Esophagus squamous epithelium (tissue), 5 donors: ENCODE results near the gene SEC31A. TPM values are rescaled to one million over a fixed set of nuclear protein-coding genes. Genes with fewer than 3 reads are reported as not detected.
A peak's percentile ranks its signal among the peaks of the same experiment; 100 is the strongest.
"Not testable (repeated sequence)": the region's sequence is repeated elsewhere in the genome, so short reads cannot be mapped to it uniquely, and the experiment has no call there.

ENCODE experiments used
- DNase-seq: peaks from one replicate; lab custom pipeline; 2025; lab: John Stamatoyannopoulos, UW
- H3K27ac ChIP-seq, 4 donors: fragments of 200-600 bp; sonication (generic); one replicate each; pipeline ENCODE4 v1.5.1; 2016 to 2019; ENCODE audit warnings: mild to moderate bottlenecking in 1 of 4
- H3K27me3 ChIP-seq, 4 donors: fragments of 200-600 bp; sonication (generic); 1 replicate in 3 of 4; 2 replicates in 1 of 4; pipeline versions ENCODE4 v1.5.1 to v1.6.0; 2017 to 2021; ENCODE audit warnings: antibody characterized with exemption in 1 of 4
- H3K36me3 ChIP-seq, 3 donors: fragments of 200-600 bp; sonication (generic); one replicate each; pipeline ENCODE4 v1.5.1; 2016 to 2019
- H3K4me1 ChIP-seq, 3 donors: fragments of 200-600 bp; sonication (generic); one replicate each; pipeline ENCODE4 v1.5.1; 2017 to 2019
- H3K4me3 ChIP-seq, 4 donors: fragments of 200-600 bp; sonication (generic); 1 replicate in 3 of 4; 2 replicates in 1 of 4; pipeline ENCODE4 v1.5.1; 2016 to 2019; ENCODE audit warnings: mild to moderate bottlenecking in 2 of 4, moderate library complexity in 1 of 4
- H3K9me3 ChIP-seq, 3 donors: fragments of 200-600 bp; sonication (generic); one replicate each; pipeline ENCODE4 v1.5.1; 2016 to 2019
- POLR2A ChIP-seq, 4 donors: fragments of 450-650 bp; IDR thresholded peaks; one replicate each; pipeline ENCODE4 v1.6.1; 2017; ENCODE audit warnings: antibody characterized with exemption in 4 of 4, mild to moderate bottlenecking in 4 of 4, moderate library complexity in 3 of 4
- WGBS, 2 donors: methylation state at CpG; one replicate each; pipeline ENCODE4 v1.1.5; 2018; 5-methylcytosine and 5-hydroxymethylcytosine counted together
- intact Hi-C: fragments of 100-400 bp; cut with DNase I; formaldehyde crosslinking; loops from one replicate; pipeline ENCODE4 v1.15.0; 2022
- total RNA-seq, 4 donors: library from RNA; depleted of rRNA; stranded (reverse); fragments of >200 nt; gene quantifications; one replicate each; pipeline ENCODE4 v1.1.0, GENCODE V29; 2016
- TF ChIP-seq, protein P1 (sequence below), 6 experiments: fragments of 450-650 bp in 4 of 6; fragments of 200-600 bp in 2 of 6; sonication (generic) in 2 of 6; IDR thresholded peaks; one replicate each; pipeline ENCODE4 v1.5.1; 2016 to 2019; ENCODE audit warnings: antibody characterized with exemption in 6 of 6, mild to moderate bottlenecking in 4 of 6, moderate library complexity in 4 of 6
- donor health status: DM: yes; HTN: yes; CAD: no.

Gene SEC31A
- total RNA-seq, 4 donors from 2014 or later: 88.8 to 161 (median 128) TPM

DNA sequence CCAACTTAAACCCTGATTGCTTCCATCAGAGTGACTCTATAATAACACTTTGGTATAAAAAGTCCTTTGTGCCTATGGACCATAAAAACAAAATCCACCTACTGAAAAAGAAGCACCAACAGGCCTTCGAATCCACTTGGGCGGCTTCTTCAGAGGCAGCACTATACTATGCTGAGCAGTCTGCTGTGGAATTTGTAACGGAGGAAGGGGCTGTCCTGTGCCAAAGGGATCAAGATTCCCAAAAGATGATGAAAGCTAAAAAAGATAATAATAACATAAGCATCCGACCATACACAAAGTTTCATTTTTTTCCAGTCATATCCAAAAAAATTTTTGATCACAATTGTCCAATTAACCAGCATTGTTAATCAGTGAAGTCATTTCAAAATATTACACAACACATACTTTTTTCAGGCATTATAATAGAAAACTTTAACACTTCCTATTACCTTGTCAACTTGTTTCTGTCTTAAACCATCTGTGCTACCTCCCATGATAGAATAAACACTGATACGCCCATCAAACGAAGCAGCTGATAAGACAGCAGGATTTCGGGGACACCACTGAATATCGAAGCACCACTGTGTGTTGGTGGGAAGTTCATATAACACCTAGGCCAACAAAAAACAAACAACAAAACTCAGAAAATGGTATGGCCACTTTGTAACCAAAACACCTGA is 24.1 kb downstream of the SEC31A start:
- TF ChIP-seq, protein P1, sequence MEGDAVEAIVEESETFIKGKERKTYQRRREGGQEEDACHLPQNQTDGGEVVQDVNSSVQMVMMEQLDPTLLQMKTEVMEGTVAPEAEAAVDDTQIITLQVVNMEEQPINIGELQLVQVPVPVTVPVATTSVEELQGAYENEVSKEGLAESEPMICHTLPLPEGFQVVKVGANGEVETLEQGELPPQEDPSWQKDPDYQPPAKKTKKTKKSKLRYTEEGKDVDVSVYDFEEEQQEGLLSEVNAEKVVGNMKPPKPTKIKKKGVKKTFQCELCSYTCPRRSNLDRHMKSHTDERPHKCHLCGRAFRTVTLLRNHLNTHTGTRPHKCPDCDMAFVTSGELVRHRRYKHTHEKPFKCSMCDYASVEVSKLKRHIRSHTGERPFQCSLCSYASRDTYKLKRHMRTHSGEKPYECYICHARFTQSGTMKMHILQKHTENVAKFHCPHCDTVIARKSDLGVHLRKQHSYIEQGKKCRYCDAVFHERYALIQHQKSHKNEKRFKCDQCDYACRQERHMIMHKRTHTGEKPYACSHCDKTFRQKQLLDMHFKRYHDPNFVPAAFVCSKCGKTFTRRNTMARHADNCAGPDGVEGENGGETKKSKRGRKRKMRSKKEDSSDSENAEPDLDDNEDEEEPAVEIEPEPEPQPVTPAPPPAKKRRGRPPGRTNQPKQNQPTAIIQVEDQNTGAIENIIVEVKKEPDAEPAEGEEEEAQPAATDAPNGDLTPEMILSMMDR (IDR thresholded peaks at IDR 0.05): no peak
- TF ChIP-seq POLR2A (IDR thresholded peaks at IDR 0.05): no peak
- Histone ChIP-seq H3K4me1 (peaks cover 0 to 25% (median 14%) of the 10 kb centered on the region in 3 donors), H3K36me3 (peaks cover 7 to 99% (median 16%) of the 10 kb centered on the region in 3 donors), H3K27ac (peak overlapping the region in 2 of 4 donors; percentile 77 to 82), H3K9me3 (no peaks in the 10 kb centered on the region), H3K4me3 (no peak overlapping the region), H3K27me3 (no peaks in the 10 kb centered on the region)
- 76 to 83% methylated on average over 8 of the region's 8 CpGs for WGBS, 2 donors
- DNase-seq: no peak
- intact Hi-C loops: no loop called here

DNA sequence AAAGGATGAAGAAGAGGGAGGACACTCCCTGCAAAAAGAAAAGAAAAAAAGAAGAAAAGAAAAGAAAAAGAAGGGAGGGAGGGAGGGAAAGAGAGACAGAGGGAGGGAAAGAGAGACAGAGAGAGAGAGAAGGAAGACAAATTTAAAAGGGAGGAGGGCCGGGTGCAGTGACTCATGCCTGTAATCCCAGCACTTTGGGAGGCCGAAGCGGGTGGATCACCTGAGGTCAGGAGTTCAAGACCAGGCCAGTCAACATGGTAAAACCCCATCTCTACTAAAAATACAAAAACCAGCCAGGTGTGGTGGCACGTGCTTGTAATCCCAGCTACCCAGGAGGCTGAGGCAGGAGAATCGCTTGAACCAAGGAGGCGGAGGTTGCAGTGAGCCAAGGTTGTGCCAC is 24.9 kb downstream of the SEC31A start:
- 47 to 54% methylated on average over 6 of the region's 6 CpGs for WGBS, 2 donors
- peaks cover 7 to 99% (median 10%) of the 10 kb centered on the region in 3 donors for H3K36me3 ChIP-seq
- intact Hi-C loops, H3K27me3 ChIP-seq, H3K4me3 ChIP-seq, H3K9me3 ChIP-seq, DNase-seq: not testable (repeated sequence)
- peak overlapping the region; percentile 49 to 82 (median 78) for H3K27ac ChIP-seq
- H3K4me1 ChIP-seq: peaks cover 0 to 25% (median 14%) of the 10 kb centered on the region in 3 donors

DNA sequence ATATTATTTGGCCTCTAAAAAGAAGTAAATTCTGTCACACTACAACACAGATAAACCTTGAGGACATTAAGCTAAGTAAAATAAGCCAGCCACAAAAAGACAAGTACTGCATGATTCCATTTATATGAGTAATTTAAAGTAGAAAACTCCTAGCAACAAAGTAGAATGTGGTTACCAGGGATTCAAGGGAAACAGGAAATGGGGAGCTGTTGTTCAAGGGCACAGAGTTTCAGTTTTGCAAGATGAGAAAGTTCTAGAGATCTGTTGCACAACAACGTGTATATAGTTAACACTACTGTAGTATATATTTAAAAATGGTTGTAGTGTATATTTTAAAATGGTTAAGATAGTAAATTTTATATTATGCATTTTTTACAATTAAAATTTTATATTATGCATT is 25.4 kb downstream of the SEC31A start:
- WGBS, 2 donors: 12 to 13% methylated on average over 1 of the region's 1 CpG
- H3K4me3 ChIP-seq: no peak overlapping the region
- H3K27ac ChIP-seq: peak overlapping the region in 3 of 4 donors; percentile 49 to 82 (median 77)
- no peaks in the 10 kb centered on the region for H3K27me3 ChIP-seq
- no peak for TF ChIP-seq POLR2A (IDR thresholded peaks at IDR 0.05)
- TF ChIP-seq, protein P1 (IDR thresholded peaks at IDR 0.05): no peak
- peaks cover 0 to 25% (median 14%) of the 10 kb centered on the region in 3 donors for H3K4me1 ChIP-seq
- DNase-seq: no peak
- H3K9me3 ChIP-seq: no peaks in the 10 kb centered on the region
- intact Hi-C loops: no loop called here
- peaks cover 7 to 97% (median 10%) of the 10 kb centered on the region in 3 donors for H3K36me3 ChIP-seq

DNA sequence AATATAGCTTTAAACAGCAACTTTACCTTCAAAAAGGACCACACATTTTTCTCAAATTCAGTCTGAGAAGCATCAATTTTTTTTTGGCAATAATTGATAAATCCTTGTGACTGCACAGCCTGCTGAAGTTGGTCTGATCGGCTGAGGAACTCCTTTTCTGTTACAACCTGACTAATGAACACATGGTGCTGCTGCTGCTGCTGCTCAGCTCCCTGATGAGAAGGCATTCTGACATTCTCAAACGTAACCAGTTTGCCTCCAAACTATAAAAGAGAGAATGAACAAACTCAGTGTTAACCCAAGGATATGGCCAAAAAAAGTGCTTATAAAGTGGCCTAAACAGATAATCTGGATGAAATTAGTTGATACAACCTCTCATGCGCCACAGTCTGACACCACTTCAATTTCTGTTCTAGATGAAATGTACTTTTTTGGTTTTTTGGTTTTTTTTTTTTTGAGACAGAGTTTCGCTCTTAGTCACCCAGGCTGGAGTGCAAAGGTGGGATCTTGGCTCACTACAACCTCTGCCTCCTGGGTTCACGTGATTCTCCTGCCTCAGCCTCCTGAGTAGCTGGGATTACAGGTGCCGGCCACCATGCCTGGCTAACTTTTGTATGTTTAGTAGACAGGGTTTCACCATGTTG is 26.5 kb downstream of the SEC31A start:
- H3K27me3 ChIP-seq: no peaks in the 10 kb centered on the region
- H3K27ac ChIP-seq: peak overlapping the region in 3 of 4 donors; percentile 41 to 82 (median 77)
- H3K36me3 ChIP-seq: peaks cover 0 to 97% (median 5%) of the 10 kb centered on the region in 3 donors
- TF ChIP-seq, protein P1 (IDR thresholded peaks at IDR 0.05): no peak
- no peak for TF ChIP-seq POLR2A (IDR thresholded peaks at IDR 0.05)
- no peaks in the 10 kb centered on the region for H3K9me3 ChIP-seq
- intact Hi-C loops: no loop called here
- no peak overlapping the region for H3K4me3 ChIP-seq
- peaks cover 0 to 25% (median 14%) of the 10 kb centered on the region in 3 donors for H3K4me1 ChIP-seq
- DNase-seq: no peak
- 77 to 89% methylated on average over 6 of the region's 6 CpGs for WGBS, 2 donors

DNA sequence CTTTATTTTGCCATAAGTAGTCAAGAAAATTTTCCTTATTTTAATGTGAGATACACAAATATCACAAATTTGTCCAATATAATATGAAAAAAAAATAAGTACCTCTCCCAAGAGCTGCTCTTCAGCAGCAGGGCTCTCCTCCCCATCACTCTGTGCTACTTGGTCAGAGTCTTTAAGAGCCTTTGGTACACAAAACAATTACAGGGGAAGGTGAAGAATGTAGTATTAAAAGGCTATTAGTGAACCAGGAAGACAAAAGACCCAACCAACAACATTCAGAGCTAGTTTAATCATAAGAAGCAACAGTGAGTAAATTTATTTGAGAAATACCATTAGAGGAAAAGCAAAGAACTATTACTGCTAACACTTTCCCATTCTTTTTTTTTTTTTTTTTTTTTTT is 29.4 kb downstream of the SEC31A start:
- no peak for TF ChIP-seq POLR2A (IDR thresholded peaks at IDR 0.05)
- TF ChIP-seq, protein P1 (IDR thresholded peaks at IDR 0.05): no peak
- no peaks in the 10 kb centered on the region for H3K9me3 ChIP-seq
- no peak for DNase-seq
- H3K27ac ChIP-seq: no peak overlapping the region
- H3K27me3 ChIP-seq: no peaks in the 10 kb centered on the region
- H3K4me1 ChIP-seq: peaks cover 0 to 22% (median 14%) of the 10 kb centered on the region in 3 donors
- intact Hi-C loops: no loop called here
- no peak overlapping the region for H3K4me3 ChIP-seq
- H3K36me3 ChIP-seq: peaks cover 0 to 95% (median 14%) of the 10 kb centered on the region in 3 donors

DNA sequence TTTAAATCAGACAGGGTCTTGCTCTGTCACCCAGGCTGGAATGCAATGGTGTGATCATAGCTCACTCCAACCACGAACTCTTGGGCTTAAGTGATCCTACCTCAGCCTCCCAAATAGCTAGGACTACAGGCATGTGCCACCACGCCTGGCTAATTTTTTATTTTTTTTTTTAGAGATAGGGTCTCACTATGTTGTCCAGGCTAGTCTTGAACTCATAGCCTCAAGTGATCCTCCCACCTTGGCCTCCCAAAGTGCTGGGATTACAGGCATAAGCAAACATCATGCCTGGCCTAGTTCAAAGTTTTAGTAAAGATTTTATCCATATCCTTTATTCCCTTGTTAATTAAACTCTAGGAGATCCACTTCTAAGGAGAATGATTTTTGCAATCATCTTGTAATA is 30.5 kb downstream of the SEC31A start:
- DNase-seq, H3K27ac ChIP-seq, H3K9me3 ChIP-seq, H3K27me3 ChIP-seq, intact Hi-C loops, H3K4me3 ChIP-seq: not testable (repeated sequence)
- Histone ChIP-seq H3K4me1 (peaks cover 0 to 13% (median 5%) of the 10 kb centered on the region in 3 donors), H3K36me3 (peaks cover 0 to 95% (median 14%) of the 10 kb centered on the region in 3 donors)
- 90 to 93% methylated on average over 2 of the region's 2 CpGs for WGBS, 2 donors
